Fibroblast of lung (primary cell): ENCODE data around the gene ADAMTS9. TPM values are rescaled to one million over a fixed set of nuclear protein-coding genes. Genes with fewer than 3 reads are reported as not detected.

Experiments used
- DNase-seq, 2 donors: peaks; one replicate each; pipeline versions ENCODE4 v3.0.0 to v3.0.0-alpha.2; 2010; ENCODE audit warnings: low read depth in 2 of 2
- H2AFZ ChIP-seq: 2 replicates; pipeline ENCODE4 v1.5.1; 2012; ENCODE audit warnings: low read length, control low read depth, inconsistent platforms
- H3K27ac ChIP-seq: 2 replicates; pipeline ENCODE4 v1.5.1; 2011; ENCODE audit warnings: low read length, control low read depth; ENCODE audit not compliant: insufficient read depth
- H3K27me3 ChIP-seq: 2 replicates; pipeline ENCODE4 v1.5.1; 2011; ENCODE audit warnings: mild to moderate bottlenecking, low read length; ENCODE audit not compliant: control insufficient read depth, insufficient read depth
- H3K36me3 ChIP-seq: 2 replicates; pipeline ENCODE4 v1.5.1; 2011; ENCODE audit warnings: low read length; ENCODE audit not compliant: control insufficient read depth, insufficient read depth
- H3K4me1 ChIP-seq: 2 replicates; pipeline ENCODE4 v1.5.1; 2011; ENCODE audit warnings: low read length; ENCODE audit not compliant: control insufficient read depth, insufficient read depth; ENCODE audit errors: extremely low read depth
- H3K4me2 ChIP-seq: 2 replicates; pipeline ENCODE4 v1.5.1; 2011; ENCODE audit warnings: low read length, control low read depth; ENCODE audit not compliant: insufficient read depth; ENCODE audit errors: extremely low read depth
- H3K4me3 ChIP-seq, 4 experiments: fragments of 200-600 bp in 1 of 4; sonication (generic) in 1 of 4; replicated peaks in 1 of 4; 2 replicates each; pipeline ENCODE4 v1.5.1; 2011 to 2016; ENCODE audit warnings: low read length in 4 of 4, low read depth in 3 of 4, mild to moderate bottlenecking in 3 of 4, control low read depth in 2 of 4, inconsistent platforms in 1 of 4, mixed read lengths in 1 of 4; ENCODE audit not compliant: insufficient read depth in 1 of 4; ENCODE audit errors: control extremely low read depth in 1 of 4
- H3K79me2 ChIP-seq: 2 replicates; pipeline ENCODE4 v1.5.1; 2012; ENCODE audit warnings: mild to moderate bottlenecking, low read length, inconsistent platforms; ENCODE audit not compliant: control insufficient read depth, insufficient read depth
- H3K9ac ChIP-seq: 2 replicates; pipeline ENCODE4 v1.5.1; 2011; ENCODE audit warnings: mild to moderate bottlenecking, low read length, control low read depth; ENCODE audit not compliant: insufficient read depth
- H3K9me3 ChIP-seq: 2 replicates; pipeline ENCODE4 v1.5.1; 2012; ENCODE audit warnings: low read depth, low read length; ENCODE audit not compliant: control insufficient read depth, insufficient read depth
- H4K20me1 ChIP-seq: 2 replicates; pipeline ENCODE4 v1.5.1; 2011; ENCODE audit warnings: low read length; ENCODE audit not compliant: control insufficient read depth, insufficient read depth; ENCODE audit errors: extremely low read depth
- EZH2 ChIP-seq: IDR thresholded peaks from 2 replicates; pipeline ENCODE4 v1.5.1; 2012; ENCODE audit warnings: low read length, control low read depth, mild to moderate bottlenecking; ENCODE audit errors: missing control alignments
- polyA plus RNA-seq, 2 donors: library from polyadenylated mRNA; depleted of rRNA in 1 of 2; stranded (reverse) in 1 of 2; unstranded in 1 of 2; fragments of >200 nt; gene quantifications; 2 replicates each; pipeline ENCODE4 v1.2.1, GENCODE V29; 2011 to 2012; ENCODE audit warnings: missing spikeins in 1 of 2
- total RNA-seq: library from RNA; depleted of rRNA; stranded (reverse); fragments of >200 nt; gene quantifications from 2 replicates; pipeline ENCODE4 v1.2.1, GENCODE V29; 2014
- TF ChIP-seq, protein P1 (sequence below), 2 donors: IDR thresholded peaks in 1 of 2; conservative IDR thresholded peaks in 1 of 2; 1 replicate in 1 of 2; 2 replicates in 1 of 2; pipeline ENCODE4 v1.5.1; 2011 to 2012; ENCODE audit warnings: low read length in 2 of 2, control low read depth in 1 of 2, inconsistent platforms in 1 of 2, low read depth in 1 of 2, mild to moderate bottlenecking in 1 of 2

The ADAMTS9 gene
- total and polyA plus RNA-seq, 2 donors (not counting 1 experiment from before 2014, with no cell fraction given), result 0.82 to 1.8 TPM

DNA sequence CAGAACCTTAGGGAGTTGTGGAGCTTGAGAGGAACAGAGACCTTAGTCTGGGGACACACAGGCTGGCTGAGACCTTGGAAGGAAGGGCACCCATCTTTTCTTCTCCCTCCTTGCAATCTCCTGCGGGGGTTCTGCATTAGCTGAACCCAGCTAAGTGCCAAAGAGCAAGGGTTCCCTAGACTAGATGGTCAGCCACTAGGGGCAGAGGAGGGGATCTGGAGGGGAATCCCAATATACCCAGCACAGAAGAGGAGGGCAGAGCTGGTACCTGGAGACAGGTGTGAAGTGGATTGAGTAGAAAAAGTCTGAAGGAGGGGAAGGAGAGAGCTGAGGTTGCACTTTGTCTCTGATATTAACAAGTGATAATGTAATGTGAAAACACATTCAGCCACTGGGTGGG is 212.8 kb downstream of the ADAMTS9 start:
- Histone ChIP-seq H4K20me1 (no peaks in the 10 kb centered on the region), H2AFZ (no peak overlapping the region), H3K4me3 (no peak overlapping the region), H3K4me1 (no peaks in the 10 kb centered on the region), H3K79me2 (no peaks in the 10 kb centered on the region), H3K27ac (no peak overlapping the region), H3K36me3 (no peaks in the 10 kb centered on the region), H3K9ac (no peak overlapping the region), H3K27me3 (no peaks in the 10 kb centered on the region), H3K4me2 (no peak overlapping the region), H3K9me3 (no peaks in the 10 kb centered on the region)
- TF ChIP-seq EZH2, result no peak
- TF ChIP-seq, protein P1, sequence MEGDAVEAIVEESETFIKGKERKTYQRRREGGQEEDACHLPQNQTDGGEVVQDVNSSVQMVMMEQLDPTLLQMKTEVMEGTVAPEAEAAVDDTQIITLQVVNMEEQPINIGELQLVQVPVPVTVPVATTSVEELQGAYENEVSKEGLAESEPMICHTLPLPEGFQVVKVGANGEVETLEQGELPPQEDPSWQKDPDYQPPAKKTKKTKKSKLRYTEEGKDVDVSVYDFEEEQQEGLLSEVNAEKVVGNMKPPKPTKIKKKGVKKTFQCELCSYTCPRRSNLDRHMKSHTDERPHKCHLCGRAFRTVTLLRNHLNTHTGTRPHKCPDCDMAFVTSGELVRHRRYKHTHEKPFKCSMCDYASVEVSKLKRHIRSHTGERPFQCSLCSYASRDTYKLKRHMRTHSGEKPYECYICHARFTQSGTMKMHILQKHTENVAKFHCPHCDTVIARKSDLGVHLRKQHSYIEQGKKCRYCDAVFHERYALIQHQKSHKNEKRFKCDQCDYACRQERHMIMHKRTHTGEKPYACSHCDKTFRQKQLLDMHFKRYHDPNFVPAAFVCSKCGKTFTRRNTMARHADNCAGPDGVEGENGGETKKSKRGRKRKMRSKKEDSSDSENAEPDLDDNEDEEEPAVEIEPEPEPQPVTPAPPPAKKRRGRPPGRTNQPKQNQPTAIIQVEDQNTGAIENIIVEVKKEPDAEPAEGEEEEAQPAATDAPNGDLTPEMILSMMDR (conservative IDR thresholded peaks at IDR 0.05 in 1 of 2, IDR thresholded peaks at IDR 0.05 in 1 of 2; ENCODE audit: low read depth in 1 of 2, low read length in 2 of 2), result peak in 1 of 2 donors; percentile 15
- no peak for DNase-seq

GRCh38 chr3:64473466-64473865 is 214.3 kb downstream of the ADAMTS9 start:
- H3K27me3 ChIP-seq, result no peaks in the 10 kb centered on the region
- DNase-seq, result peak in 1 of 2 donors; percentile 35
- H3K36me3 ChIP-seq, result no peaks in the 10 kb centered on the region
- no peak overlapping the region for H3K9ac ChIP-seq
- no peak overlapping the region for H3K4me2 ChIP-seq
- H3K9me3 ChIP-seq, result no peaks in the 10 kb centered on the region
- no peaks in the 10 kb centered on the region for H4K20me1 ChIP-seq
- H3K4me3 ChIP-seq, result no peak overlapping the region
- H2AFZ ChIP-seq, result no peak overlapping the region
- no peak for TF ChIP-seq EZH2
- TF ChIP-seq, protein P1 (conservative IDR thresholded peaks at IDR 0.05 in 1 of 2, IDR thresholded peaks at IDR 0.05 in 1 of 2; ENCODE audit: low read depth in 1 of 2, low read length in 2 of 2), result no peak
- H3K79me2 ChIP-seq, result no peaks in the 10 kb centered on the region
- no peak overlapping the region for H3K27ac ChIP-seq
- H3K4me1 ChIP-seq, result no peaks in the 10 kb centered on the region

- Histone ChIP-seq H3K27me3 (peaks cover 2% of the 10 kb centered on the region), H3K4me1 (no peaks in the 10 kb centered on the region), H3K27ac (no peak overlapping the region), H3K36me3 (no peaks in the 10 kb centered on the region), H3K4me3 (no peak overlapping the region), H3K79me2 (no peaks in the 10 kb centered on the region), H3K9ac (no peak overlapping the region), H3K4me2 (no peak overlapping the region), H3K9me3 (no peaks in the 10 kb centered on the region), H4K20me1 (no peaks in the 10 kb centered on the region), H2AFZ (no peak overlapping the region)
- no peak for DNase-seq
- TF ChIP-seq, protein P1 (conservative IDR thresholded peaks at IDR 0.05 in 1 of 2, IDR thresholded peaks at IDR 0.05 in 1 of 2; ENCODE audit: low read depth in 1 of 2, low read length in 2 of 2), result no peak
Measured at GRCh38 chr3:64470436-64470835, 217.4 kb downstream of the ADAMTS9 start.
